SK-N-DZ (cell line): Measurements from ENCODE around the gene TCF21. TPM values are rescaled to one million over a fixed set of nuclear protein-coding genes. Genes with fewer than 3 reads are reported as not detected.
"Not testable (repeated sequence)": the region's sequence is repeated elsewhere in the genome, so short reads cannot be mapped to it uniquely, and the experiment has no call there.

Source experiments
- DNase-seq: peaks from one replicate; pipeline ENCODE4 v3.0.0-alpha.2; 2015; ENCODE audit warnings: low spot score
- polyA plus RNA-seq, 2 experiments: library from polyadenylated mRNA; depleted of rRNA; stranded (reverse); fragments of >200 nt; gene quantifications; 2 replicates each; pipeline ENCODE4 v1.2.3, GENCODE V29; 2014

The TCF21 gene
- polyA plus RNA-seq (2014; cell fraction: cytosol; rRNA removed), result not detected in 2 replicates
- not detected in 2 replicates for polyA plus RNA-seq (2014; cell fraction: nucleus; rRNA removed)

DNA sequence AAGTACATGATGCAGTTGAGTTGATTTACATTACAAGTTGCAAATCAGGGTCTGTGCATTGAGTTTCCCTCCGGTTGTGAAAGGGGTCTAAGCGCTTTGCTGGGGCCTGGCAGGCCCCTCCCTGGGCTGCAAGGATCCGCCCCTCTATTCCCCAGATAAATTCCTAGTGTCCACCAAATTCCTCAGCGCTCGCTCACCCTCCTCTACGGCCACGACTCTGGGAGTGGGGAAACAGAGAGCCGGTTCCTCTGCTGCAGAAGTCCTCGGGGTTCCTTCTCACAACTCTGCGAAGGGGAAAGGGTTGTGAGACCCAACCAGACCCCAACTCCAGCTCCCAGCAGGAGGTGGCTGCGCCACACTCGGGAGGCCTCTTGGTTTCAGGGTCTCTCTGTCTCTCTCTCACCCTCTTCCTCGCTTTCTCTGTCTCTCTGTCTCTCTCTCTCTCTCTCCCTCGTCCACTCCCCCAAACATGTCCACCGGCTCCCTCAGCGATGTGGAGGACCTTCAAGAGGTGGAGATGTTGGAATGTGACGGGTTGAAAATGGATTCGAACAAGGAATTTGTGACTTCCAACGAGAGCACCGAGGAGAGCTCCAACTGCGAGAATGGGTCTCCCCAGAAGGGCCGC lies at the start of gene TCF21:
Gene TCF21 (plus strand): TSS at position 185 of the 628 bp plus-strand sequence. CDS start 285 bp downstream, at position 470.
- no peak for DNase-seq

DNA sequence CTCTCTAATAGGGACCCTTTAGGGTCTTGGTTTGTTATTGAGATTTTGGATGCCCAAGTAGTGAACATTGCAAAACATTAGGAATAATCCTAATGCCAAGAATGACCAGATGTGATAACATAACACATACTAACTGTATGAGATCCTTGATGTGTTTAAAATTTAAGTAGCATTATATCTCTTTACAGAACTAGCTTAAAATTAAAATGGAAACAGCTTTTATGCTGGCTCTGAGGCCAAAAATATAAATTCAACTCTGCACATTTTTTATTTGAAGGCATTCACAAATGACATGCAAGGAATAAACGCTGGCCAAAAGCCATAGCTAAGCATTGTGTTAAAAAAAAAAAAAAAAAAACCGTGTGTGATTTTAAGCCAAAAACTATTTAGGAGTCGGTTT lies 47.7 kb upstream of the TCF21 start:
- no peak for DNase-seq

DNA sequence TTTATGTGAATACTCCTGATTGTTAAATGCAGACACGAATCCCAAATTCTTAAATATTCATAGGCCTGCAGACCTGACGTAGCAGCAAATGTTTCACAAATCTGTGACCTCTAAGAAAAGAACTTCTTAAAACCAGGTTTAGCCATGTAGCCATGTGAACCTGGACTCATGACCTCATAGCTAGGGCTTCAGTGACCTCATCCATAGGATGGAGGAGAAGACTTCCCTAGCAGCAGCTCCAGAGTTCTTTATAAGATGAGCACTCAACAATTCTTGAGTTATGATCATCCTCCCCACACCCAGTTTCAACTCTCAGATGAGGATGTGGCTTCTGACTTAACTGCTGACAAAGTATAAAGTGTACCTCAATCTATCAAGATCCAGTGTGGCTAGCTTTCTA lies 45.8 kb upstream of the TCF21 start:
- DNase-seq, result no peak

DNA sequence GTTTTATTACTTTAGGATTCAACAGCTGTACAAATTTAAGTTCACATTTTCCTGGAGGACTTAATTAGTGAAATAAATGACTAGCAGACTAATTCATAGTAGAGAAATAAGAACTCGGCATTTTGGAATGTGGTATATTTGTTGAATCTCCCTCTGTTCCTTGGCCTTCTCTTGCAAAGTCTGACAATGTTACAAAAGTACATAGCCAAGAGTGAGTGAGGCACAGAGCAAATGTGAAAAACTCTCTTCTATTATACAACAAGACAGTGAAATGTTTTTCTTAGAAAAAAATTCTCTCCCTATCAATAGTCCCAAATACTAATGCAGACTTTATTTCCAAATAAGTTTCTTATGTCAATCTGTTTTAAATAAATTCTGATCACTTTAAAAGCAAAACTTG lies 44.2 kb upstream of the TCF21 start:
- no peak for DNase-seq

DNA sequence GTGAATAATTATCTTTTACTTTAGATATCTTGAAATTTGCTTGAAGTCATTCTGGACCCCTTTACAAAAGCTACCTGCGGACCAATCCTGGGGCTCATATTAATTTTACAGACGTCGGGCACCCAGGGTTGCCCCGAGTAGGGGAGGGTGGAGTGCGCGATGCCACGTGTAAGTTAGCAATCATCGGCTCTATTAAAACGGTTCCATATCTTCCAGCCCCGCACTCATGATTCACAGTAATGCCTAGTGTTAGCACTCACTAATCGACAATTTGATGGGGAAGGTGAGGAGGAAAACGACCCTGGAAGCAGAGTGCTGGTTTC lies 34.9 kb upstream of the TCF21 start:
- no peak for DNase-seq

DNA sequence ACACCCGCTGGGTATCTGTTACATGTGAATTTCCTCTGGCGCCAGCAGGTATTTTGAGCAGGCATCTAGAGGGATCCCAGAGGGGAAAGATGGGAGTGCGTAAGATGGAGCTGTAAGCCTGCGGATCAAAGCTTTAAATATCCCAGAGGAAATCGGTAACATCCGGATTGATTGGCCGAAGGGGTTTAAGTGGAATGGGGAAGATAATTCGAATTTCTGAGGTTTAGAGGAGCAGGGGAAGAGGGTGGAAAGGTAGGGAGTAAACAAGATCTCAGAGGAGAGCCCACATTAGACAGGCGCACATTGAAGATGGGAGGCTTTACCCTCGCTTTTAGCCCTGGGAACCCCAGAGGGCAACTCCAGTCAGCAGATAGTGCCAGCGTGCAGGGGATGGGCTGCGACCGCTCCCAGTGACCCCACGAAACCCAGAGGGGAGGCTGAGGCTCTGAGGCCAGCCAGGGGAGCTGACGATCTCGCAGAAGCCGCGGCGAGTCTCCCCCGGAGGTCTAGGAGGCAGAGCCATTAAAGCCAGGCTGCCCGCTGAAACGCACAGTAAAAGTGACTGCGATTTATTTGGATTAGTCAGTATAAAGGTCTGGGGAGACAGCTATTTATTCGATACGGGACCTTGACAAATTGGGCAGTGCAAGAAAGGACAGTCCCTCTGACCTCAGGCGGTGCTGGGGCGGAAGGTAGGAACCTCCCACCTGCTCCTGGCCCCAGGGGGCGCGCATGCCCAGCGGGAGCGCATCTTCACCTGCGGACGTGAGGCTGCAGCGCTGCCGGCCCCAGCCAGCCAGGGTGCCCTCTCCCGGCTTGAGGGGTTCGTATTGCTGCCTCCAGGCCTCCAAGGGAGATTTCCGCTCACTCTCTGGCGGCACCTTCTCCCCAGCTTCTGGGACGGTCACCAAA lies 34.3 kb upstream of the TCF21 start:
- DNase-seq, result no peak

DNA sequence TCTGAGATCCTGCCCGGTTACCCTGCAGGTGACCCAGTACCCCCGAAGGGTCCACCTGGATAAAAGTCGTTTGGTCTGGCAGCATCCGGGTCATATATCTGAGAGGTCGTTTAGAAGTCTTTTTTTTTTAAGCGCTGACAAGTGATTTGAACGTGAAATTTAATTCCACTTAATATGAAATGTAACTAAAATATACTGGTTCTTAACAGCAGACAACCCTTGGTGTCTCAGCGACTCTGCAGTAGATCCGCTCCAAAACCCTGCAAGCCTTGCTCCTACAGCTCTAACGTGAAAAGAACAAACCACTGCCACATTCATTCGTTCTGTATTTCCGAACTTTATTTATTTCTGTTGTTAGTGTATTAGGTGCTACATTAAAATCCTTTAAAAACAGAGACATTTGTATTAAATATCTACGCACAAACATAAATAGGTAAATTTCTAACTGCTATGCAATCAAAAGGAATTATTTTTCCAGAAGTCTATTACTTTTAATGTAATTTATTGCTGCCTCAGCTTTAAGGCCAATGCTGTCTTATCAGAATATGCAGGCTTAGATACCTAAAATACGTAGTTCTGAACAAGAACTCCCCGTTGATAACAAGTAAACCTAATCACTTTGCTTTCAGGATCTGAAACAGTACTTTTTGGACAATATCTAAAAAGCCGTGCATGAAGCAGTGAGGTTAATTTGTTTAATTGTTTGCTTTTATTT lies 33.5 kb upstream of the TCF21 start:
- no peak for DNase-seq

DNA sequence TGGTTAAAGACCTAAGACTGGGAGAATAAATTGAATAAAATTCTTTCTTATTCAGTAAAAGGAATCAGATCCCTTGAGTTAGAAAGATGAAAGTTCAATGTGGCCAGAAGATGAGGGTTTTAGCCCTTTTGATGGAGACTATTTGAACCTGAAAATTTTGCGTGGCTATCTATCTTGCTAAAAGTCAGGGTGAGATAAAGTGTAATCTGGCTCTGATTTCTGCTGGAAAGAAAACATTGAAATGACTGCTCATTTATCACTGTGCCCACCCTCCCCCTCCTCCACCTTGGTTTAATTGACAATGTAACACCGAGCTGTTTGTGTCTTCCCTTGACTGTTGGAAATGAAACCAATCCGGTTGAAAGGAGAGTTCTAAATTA lies 32.9 kb upstream of the TCF21 start:
- no peak for DNase-seq

DNA sequence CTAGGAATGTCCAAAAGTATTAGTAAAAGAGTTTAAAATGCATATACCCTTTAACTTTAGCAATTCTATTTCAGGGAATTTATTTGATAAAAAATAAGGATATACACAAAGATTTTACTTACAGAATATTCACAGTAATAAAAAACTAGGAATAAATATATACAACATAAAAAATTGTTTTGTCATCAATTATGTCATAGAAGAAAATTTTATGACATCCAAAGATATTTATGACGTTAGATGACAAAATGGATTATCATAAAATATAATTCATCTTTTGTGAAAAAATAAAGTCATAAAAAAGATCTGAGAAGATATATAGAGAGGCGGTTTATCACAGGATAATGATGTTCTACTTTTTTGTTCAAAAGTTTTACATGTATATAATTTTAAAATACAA lies 32.0 kb upstream of the TCF21 start:
- no peak for DNase-seq

DNA sequence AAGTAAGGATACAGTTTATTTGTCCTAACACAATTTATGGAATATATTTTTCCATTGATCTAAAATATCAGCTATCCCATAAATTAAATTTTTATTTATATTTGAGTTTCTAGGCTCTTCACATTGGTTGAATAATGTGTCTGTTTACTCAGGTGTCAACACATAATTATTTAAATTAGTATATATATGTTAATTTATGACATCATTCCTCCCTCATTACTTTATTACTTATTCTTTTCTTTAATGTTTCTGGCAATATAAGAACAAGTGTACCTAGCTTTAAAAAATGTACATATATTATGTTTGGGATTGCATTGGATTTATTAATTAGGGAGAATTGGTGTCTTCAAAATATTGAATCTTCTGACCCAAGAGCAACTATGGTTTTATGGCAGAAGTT lies 31.2 kb upstream of the TCF21 start:
- DNase-seq, result no peak

DNA sequence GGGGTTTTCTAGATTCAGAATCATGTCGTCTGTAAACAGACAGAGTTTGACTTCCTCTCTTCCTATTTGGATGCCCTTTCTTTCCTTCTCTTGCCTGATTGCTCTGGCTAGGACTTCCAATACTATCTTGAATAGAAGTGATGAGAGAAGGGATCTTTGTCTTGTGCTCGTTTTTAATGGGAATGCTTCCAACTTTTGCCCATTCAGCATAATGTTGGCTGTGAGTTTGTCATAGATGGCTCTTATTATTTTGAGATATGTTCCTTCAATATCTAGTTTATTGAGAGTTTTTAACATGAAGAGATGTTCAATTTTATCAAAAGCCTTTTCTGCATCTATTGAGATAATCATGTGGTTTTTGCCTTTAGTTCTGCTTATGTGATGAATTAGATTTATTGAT lies 27.6 kb upstream of the TCF21 start:
- DNase-seq, result not testable (repeated sequence)

DNA sequence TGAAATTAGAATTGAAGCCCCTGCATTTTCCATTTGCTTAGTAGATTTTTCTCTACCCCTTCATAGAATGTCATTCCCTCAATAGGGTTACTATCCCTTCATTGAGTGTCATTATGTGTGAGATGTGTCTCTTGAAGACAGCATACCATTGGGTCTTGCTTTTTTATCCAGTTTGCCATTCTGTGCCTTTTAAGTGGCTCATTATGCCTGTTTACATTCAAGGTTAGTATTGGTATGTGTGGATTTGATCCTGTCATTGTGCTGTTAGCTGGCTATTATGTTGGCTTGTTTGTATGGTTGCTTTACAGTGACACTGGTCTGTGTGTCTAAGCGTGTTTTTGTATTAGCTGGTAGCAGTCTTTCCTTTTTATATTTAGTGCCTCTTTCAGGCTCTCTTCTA lies 25.7 kb upstream of the TCF21 start:
- no peak for DNase-seq

DNA sequence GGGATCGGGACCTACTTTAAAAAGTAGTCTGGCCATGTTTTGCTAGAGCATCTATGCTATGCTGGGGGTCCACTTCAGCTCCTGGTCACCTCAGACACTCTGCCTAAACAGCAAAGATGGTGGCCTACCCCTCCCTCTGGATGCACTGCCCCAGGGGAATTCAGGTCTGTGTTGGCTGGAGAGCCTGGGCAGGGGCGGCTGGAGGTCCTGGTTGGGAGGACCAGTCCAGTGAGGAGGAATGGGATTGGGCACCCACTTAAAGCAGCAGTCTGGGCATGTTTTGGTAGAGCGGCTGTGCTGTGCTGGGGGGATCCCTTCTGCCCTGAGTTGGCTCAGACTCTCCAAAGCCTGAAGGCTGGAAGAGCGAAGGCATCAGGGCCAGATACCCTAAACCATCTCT lies 23.2 kb upstream of the TCF21 start:
- no peak for DNase-seq

DNA sequence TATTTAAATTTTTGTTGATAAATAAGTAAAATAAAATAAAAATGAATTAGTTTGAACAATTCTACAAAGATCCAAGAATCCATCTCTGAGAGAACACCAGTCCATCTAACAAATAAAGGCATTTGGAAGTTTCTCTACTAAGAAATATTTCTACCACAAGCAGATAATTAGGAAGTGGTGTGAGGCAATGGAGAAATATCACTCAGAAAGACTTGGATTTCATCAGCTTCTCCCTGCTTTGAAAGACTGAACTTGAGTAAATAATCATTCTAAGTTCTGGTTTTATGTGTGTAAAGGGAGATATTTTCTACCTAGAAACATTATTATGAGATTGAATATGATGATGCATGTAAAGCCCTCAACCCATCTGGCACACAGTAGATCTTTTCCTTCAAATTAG lies 17.8 kb upstream of the TCF21 start:
- no peak for DNase-seq

DNA sequence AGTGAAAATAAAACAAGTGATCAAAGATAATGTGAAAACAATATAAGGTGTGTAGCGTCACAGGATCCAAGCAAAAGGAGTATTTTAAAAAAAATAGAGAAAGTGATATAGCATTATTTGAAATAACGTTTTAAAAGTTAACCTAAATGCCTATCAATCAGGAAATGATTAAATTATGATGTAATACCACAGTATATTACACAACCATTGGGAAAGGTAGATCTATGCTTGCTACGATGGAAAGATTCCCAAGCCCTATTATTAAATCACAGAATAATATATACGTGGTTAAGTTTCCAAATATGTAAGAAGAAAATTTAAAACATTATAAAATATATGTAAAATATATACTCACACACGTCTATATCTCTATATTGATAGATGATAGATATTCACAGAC lies 15.4 kb upstream of the TCF21 start:
- no peak for DNase-seq

DNA sequence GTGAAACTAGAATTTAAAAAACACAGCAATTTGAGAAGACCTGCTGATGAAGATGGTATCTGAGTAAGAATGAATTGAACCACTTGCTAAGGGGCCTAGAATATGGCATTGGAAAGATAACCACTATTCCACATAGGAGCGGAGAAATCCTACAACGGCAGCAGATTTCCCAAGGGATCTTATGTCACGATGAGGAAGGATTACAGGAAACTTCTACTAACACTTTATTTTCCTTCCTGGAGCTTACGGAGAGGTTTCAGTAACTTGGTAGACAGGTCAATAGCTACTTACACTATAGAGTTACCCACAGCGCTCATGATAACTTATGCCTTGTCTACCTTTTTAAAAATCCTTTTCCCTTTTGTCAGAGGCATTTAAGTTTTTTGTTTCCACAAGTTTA lies 11.8 kb upstream of the TCF21 start:
- DNase-seq, result no peak

DNA sequence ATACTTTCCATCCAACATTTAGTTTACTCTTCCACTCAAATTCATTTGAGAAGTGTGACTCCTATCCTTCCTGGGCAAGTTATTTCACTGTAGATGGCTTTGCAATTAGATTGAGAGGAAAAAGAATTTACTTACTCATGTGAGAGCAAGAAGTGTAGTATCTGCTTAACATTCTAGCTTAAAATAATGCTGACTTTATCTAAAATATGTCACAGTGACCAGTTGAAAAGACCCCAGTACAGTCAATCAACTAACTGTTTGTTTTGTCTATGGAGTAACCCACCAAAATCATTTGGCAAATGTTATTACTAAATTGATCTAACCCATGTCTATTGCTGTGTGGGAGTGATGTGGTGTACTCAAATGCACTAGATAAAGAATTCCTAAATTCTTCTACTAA lies 8.9 kb upstream of the TCF21 start:
- DNase-seq, result no peak

DNA sequence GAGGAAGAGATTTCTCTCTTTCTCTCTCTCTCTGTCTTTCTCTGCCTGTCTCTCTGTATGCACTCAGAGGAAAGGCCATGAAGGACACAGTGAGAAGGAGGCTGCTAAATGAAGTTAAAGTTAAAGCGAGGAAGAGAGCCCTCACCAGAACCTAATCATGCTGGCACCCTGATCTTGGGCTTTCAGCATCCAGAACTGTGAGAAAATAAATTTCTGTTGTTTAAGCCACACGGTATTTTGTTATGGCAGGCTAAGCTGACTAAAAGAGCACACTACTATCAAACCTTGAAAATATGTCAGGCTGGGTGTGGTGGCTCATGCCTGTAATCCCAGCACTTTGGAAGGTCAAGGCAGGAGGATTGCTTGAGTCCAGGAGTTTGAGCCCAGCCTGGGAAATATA lies 8.0 kb upstream of the TCF21 start:
- DNase-seq, result no peak

DNA sequence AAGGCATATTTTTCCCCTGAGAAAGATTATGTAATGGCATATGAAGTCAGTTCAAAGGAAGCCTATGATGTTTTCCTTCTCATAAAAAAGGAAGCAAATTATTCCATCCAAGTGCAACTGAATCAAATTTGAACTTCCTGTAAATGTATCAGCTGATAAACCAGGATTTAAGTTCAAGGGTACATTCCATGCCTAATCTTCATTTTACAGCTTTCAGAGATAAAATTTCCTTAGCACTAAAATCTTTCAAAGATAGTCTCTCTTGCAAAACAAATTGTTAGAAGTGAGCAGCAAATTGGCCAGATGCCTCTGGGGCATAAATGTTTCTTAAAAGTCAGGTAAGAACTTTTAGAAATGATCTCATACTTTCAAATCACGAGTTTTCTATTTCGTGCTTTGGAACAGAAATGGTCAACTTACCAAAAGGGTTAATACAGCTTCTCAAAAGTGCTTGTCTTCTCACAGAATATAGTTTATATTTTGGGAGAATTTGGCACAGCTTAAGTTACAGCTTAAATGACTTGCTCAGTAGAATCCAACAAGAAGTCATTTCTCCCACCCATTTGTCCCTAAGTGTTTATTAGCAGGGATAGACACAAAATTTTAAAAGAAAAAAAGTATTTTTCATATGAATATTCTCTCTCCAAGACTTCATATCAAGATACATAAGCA lies 2.7 kb upstream of the TCF21 start:
- DNase-seq, result no peak

DNA sequence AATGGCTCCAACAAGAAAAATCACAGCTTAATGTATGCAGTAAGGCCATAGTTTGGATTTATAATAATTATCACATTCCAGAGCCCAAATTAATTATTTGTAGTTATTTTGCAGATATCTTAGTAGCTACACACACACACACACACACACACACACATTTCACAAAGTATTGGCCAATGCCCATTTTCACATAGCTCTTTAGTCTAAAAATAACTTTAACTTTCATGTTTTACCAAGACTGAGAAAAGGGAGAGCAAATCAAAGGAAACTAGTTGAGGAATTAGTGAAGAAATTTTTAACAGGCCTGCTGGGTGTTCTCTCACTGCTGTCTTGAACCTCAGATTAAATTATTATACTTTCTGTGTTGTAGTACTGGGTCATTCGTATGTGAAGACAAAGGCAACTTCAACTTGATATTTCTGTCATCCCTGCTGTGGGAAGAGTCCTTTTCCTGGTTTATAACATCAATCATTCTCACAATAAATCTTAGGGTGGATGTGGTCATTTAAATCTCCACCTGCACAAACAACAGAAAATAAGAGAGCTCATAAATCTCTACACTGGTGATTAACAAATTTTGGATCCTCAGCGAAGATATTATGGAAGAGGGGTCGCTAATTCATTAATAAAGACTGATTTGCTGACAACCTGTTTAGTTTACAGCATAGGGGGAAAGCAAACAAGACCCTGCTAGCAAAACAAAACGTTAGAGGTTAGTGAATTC lies 1.6 kb upstream of the TCF21 start:
- no peak for DNase-seq

DNA sequence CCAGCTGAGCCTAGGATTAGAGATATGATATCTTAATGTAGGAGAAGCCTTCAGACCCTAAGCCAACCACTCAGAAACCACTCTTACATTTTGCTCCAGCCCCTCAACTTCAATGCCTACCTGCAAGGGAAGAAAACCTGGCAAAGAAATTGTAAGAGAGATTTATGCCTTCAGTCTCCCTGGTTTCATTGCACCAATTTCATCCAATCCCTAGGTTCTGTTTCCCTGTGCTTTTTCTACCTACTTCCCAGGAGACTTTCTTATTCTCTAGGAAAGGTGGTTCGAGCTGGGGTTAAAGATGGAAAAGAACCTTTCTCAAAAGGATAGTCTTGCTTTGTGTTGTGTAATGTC lies 1.1 kb upstream of the TCF21 start:
- DNase-seq, result no peak
